ENCODE results near the gene FAM174A.
"Not testable (repeated sequence)": the region's sequence is repeated elsewhere in the genome, so short reads cannot be mapped to it uniquely, and the experiment has no call there.

FAM174A gene

DNA sequence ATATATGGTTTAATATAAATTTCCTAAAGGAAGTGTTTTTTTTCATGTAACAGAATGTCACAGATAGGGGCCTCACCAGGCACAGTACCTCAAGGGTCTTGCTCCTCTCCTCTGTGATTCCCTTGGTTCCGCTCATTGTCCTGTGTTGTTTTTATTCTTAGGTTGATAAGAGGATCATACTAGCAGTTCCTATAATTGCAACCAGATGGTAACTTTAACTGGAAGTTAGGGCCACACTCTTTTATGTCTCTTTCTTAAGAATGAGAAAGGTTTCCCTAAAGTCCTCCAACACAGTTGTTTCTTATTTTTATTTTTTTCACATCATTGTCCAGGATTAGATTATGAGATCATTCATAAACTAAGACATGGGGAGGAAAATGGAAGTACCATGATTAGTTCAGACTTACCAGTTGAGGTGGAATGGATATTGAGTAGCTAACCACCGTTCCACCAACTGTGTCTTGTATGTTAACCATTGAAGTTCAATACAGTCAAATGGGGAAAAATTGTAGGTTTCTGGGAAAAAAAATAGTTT lies 41.1 kb downstream of the FAM174A start:
- DNase-seq: no peak

DNA sequence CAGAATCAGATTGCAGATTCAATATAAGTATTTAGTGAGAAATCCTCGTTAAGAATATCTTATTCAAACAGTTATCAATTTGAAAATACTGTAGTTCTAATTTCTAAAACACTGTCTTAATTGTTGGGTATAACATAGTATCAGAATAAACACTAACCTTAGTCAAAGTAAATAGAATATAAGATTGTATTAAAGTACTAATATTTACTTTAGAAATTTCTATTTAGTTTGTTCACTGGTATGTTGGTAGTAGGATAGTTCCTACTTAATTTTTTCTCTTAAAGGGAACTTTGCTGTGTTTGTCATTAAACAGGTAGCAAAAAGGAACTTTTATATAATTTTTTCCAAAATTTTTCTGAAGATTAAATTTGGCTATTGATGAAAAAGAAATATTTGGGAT lies 42.3 kb downstream of the FAM174A start:
- no peak for DNase-seq

DNA sequence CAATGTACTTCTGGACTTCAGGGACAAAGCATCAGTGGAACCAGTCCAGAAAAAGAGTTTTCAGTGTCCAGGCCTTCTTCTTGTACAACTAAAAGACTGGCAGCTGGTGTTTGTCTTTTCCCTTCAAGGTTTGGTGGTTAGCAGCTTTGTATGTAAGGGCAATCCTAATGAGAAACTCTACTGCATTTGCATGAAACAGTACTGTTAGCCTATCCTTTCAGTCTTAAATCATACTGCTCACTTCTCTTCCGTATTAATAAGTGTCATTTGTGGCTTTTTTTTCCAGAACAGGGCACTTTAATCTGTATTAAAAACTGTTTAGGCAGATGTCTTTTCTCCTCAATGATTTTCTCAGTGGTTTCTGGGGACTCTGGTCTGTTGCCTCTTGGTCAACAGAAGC lies 48.9 kb downstream of the FAM174A start:
- no peak for DNase-seq

DNA sequence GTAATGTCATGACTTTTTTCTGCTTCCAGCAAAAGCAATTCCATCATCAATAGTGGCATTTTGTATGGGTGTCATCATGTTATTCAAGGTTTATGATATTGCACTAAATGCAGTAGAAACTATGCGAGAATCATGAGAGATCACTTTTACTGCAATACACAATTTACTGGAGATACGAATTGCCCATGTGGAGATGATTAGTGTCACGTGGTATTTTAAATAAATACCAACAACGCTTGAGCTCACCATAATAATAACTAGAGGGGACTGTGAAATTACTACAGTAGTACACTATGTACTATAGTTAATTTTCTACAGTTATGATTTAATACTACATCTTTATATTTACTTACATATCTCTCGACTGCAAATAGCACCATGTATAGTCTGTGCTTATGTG lies 49.7 kb downstream of the FAM174A start:
- DNase-seq: no peak

DNA sequence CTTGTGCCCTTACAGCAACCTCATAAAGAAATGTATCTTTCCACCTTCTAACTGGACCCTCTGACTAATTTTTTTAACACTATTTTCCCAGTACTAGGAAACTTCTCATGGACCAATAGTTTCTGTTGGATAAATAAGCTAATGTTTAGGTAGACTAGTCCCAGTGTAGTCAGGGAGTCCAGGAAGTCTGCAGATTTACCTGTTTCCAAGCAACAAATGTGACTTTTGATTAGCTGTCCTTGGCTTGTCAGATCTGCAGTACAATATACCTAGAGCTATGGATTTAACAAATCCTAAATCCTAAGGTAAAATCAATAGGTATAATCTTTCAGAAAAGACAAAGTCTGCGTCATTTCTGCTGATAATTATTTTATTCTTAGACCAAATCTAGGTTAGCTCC lies 55.7 kb downstream of the FAM174A start:
- DNase-seq: no peak

DNA sequence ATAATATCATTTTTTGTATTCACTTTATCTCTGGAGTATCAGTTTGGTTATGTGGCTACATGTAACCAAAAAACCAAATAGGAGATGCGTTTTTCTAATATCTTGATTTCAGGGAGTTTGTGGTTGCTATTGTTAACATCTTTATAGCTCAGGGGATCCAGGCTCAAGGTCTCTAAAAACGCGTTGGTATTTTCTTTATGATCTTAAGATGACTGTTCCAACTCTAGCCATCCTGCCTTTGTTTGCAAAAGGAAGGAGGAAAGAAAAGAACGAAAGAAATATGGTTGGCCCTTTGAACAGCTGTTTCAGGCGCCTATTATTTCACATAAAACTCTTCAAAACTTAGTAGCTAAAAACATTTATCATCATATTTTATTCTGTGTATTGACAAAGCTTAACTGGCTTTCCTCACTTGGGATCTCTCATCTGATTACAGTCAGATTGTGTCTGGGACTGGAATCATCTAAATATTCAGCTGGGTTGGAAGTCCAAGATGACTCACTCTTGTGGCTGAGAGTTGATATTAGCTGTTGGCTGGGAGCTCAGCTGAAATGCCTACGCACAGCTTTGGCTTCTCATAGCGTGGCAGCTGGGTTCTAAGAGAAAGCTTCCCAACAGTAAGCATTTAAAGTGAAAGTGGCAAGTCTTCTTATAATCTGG lies 60.1 kb downstream of the FAM174A start:
- DNase-seq: no peak

DNA sequence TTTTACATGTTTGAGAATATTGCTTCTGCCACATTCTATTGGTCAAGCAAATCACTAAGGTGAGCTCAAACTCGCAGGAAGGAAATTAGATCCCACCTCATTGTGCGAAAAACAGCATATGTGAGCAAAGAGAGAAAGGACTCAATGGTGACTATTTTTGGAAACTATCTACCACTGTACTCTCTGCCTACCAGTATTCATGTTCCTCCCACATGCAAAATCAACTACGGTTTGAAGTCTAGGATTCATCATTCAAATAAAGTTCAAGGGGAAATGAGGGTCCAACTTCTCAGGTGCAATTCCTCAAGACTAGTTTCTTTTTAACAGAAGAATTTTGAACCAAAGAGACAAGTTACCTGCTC lies 60.6 kb downstream of the FAM174A start:
- no peak for DNase-seq

DNA sequence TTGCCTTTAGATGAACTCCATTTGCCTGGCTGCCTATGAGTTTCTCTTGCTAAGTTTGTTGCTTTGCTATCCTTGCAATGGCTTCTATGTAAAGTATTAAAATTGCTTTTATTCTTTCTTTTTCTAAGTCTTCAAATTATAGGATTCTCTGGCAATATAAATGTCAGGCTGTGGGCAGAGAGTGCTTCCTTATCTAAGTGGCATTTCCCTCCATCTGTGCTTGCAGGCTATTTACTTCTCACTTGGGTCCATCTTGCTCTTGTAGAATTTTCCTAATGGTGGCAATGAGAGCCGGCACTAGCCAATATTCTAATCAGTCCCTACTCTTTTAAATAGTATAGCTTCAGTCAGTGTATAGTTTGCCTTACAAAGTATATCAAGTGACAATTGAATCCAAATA lies 63.3 kb downstream of the FAM174A start:
- DNase-seq: no peak

DNA sequence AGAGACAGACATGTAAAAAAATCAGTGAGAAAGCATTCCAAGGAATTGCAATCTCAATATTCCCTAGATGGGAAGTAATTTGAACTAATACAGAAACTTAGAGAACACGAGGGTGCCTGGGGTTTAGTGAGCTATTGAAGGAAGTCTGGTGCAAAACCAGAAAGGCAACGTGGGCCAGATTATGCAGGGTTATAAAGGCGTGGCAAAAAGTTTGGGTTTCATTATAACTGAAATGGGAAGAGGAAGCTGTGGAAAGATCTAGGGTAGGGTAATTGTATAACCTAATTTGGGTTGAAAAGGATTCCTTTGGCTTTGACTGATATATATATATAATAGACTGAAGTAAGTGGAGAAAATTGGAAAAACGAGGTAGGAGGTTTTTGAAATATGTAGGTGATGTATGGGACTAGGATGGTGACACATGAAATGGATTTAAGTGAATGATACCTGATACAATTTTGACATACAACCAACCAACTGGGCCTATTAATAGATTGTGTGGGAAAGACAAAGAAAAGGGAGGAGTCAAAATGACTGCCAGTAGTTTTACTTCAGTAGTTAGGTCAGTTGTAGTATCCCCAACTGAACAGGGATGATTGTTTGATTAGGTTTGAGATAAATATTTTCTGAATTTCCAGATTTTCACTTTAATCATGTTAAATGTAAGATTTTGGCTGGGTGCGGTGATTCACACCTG lies 65.3 kb downstream of the FAM174A start:
- DNase-seq: no peak

DNA sequence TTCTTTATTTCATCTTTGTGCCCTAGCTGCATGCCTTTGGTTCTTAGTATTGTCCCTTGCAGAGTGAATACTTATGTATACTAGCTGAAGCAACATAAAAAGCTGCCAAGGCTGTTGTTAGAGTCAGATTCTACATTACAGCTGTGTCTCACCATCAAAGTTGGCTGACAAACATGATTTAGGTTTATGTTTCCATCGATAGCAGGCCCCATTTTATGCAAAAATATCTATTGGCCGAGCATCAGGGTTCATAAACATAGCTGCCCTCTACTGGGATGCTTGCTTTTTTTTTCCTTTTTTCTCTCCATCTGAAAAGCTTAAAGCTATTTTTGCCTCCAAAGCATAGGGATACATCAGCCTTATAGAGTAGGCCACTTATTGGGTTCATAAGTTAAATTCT lies 68.0 kb downstream of the FAM174A start:
- DNase-seq: no peak

DNA sequence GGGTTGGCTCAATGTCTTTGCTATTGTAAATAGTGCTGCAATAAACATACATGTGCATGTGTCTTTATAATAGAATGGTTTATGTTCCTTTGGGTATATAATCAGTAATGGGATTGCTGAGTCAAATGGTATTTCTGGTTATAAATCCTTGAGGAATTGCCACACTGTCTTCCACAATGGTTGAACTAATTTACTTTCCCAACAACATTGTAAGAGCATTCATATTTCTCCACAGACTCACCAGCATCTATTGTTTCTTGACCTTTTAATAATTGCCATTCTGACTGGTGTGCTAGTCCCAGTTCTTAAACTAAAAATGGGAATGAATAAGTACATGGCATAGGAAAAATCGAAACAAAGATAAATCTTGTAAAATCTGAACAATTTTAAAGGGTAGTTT lies 68.8 kb downstream of the FAM174A start:
- not testable (repeated sequence) for DNase-seq

DNA sequence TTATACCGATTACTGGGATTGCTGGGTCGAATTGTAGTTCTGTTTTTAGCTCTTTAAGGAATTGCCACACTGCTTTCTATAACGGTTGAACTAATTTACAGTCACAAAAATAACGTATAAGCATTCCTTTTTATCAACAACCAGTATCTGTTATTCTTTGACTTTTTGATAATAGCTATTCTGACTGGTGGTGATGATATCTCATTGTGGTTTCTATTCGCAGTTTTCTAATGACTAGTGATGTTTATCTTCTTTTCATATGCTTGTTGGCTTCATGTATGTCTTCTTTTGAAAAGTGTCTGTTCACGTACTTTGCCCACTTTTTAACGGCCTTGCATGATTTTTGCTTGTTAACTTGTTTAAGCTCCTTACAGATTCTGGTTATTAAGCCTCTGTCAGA lies 74.4 kb downstream of the FAM174A start:
- DNase-seq: no peak

DNA sequence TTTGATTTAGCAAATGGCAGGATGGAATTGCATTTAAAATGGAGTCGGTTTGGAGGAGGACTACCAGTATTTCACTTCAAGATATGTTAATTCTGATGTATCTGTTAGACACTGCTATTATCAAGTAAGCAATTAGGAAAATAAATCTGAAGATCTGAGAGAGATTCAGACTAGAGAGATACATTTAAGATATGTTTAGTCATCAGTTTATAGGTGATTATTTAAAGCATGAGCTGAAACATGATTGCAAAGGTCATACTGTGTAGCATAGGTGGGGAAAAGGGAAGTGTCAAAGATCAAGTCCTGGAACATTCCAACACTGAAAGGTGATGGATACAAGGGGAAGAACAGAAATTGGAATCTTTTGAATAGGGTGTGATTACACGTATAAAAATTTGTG lies 79.1 kb downstream of the FAM174A start:
- DNase-seq: no peak

DNA sequence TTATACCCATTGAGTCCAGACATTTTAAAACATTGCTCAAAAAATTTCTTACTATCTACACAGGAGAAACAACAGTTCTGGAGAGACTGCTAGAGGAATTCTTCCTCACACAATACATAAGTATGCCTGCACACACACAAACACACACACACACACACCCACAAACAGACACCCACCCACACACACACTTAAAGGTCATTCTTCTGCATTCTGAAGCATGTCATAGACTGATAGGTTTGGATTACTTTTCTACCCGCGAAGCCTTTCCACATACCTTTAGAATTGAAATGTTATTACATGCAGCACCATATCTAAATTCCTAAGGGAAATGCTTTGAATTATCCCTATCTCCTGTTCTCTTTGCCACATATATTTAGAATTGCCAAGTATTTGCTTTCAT lies 80.2 kb downstream of the FAM174A start:
- DNase-seq: no peak

DNA sequence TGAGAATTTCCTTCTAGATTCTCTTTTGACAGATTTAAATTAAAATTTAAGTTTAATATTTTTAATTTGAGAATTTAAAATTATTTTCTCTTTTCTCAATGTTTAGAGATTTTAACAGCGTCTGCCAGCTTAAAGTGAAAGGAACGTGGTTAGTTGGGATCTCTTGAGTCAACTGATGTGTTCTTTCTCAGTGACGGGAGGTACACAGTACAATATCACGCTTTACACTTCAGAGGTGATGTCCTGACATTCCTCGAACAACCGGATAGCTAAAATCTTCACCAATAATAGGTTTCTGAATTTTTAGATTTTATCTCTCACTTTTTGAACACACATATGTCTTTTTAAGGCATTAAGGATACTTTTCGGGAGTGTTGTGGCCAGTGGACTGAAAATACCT lies 81.1 kb downstream of the FAM174A start:
- DNase-seq: no peak

DNA sequence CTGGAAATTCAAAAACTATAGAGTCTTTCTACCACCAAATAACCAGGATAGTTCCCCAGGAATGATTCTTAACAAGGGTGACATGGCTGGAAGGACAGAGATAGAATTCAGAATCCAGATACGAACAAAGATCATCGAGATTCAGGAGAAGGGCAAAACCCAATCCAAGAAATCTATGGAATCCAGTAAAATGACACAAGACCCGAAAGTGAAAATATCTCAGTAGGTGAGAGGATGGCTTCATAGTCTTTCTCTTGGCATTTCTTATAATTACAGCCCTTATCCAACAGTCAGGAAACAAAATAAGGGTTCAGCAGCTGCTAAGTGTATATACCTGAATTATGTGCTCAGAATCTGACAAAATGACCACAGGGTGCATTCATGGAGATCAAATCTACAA lies 81.8 kb downstream of the FAM174A start:
- no peak for DNase-seq

DNA sequence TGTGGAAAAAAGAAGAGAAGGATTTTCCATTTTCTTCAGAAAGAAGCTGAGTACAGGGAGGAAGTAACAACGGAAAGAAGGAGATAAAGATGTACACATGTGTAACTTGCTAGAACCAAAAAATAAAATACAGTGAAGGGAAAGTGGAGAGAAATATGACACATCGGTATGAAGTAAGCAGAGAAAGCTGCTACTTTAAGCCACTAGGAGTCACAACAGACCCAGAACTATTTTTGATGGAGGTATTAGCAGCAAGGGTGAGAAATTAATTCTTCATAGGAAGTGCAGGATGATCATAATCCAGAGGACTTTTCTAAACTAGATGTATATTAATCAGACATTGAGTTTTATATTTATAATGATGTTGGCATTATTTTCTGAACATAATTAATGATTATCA lies 88.5 kb downstream of the FAM174A start:
- no peak for DNase-seq

DNA sequence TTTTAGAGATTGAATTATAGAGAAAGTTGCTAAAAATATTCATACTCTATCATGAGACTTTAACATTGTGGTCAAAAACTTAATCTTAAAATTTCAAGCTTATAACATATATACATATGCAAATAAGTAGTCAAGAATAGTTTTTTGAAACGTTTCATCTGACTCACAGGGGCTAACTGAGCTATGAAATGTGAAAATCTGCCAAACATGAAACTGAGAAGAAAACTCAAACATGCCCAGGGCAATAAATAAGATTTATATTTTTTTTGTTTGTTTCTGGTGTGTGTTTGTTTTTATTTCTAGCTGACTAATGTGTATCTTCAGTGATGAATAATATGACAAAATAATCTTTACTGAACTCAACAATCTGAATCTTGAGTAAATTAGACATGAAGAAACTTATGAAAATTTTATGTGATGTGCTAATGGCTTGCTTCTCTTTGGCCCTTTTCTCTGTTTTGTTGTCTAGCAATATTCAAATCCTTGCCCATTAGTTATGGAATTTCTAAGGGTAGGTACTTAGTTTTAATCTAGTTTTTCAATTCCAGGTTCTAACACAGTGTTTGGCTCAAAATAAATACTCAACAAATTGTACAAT lies 99.9 kb downstream of the FAM174A start:
- no peak for DNase-seq

All from activated naive CD4-positive, alpha-beta T cell treated with anti-CD3 and anti-CD28 coated beads, Interleukin-2, amount 50 U/mL, for 16 hours (primary cell).